Stimulated activated CD8-positive, alpha-beta memory T cell treated with anti-CD3 and anti-CD28 coated beads, Interleukin-12 subunit alpha, Interleukin-12 subunit beta, amount 100 ng/mL, for 24 hours (primary cell): ENCODE measurements around the gene OR2T2.
"Not testable (repeated sequence)": the region's sequence is repeated elsewhere in the genome, so short reads cannot be mapped to it uniquely, and the experiment has no call there.

Source experiments
- DNase-seq: peaks from one replicate; pipeline ENCODE4 v3.0.0-alpha.2; 2020; ENCODE audit errors: extremely low read depth

Gene OR2T2

GRCh38 chr1:248445399-248445798 lies at the start of gene OR2T2:
Gene OR2T2, plus strand, starts transcription at chr1:248445637. Its CDS starts 7,161 bp downstream, at chr1:248452798.
- DNase-seq = not testable (repeated sequence)

- DNase-seq = no peak
These were observed 42.7 kb upstream of the OR2T2 start, which contains the start of gene OR2T1 for GRCh38 chr1:248402748-248403147. Gene OR2T1, plus strand, starts transcription at chr1:248403048. Its CDS starts 3,100 bp downstream, at chr1:248406148.

GRCh38 chr1:248404024-248404423 lies 41.4 kb upstream of the OR2T2 start:
- no peak for DNase-seq

- DNase-seq = no peak
These were observed 38.4 kb upstream of the OR2T2 start for GRCh38 chr1:248406721-248407692.

GRCh38 chr1:248416226-248416625 lies 29.2 kb upstream of the OR2T2 start:
- DNase-seq = no peak

- DNase-seq = no peak
These were observed 27.6 kb upstream of the OR2T2 start for GRCh38 chr1:248417854-248418253.

GRCh38 chr1:248421384-248421783 lies 24.1 kb upstream of the OR2T2 start:
- no peak for DNase-seq

GRCh38 chr1:248427526-248428191 lies 17.8 kb upstream of the OR2T2 start:
- DNase-seq = not testable (repeated sequence)

GRCh38 chr1:248428192-248428533 lies 17.3 kb upstream of the OR2T2 start:
- DNase-seq = not testable (repeated sequence)

- DNase-seq = not testable (repeated sequence)
These were observed 13.8 kb upstream of the OR2T2 start for GRCh38 chr1:248431683-248432082.

GRCh38 chr1:248432201-248432600 lies 13.2 kb upstream of the OR2T2 start:
- DNase-seq = not testable (repeated sequence)

- not testable (repeated sequence) for DNase-seq
These were observed 11.5 kb upstream of the OR2T2 start for GRCh38 chr1:248433811-248434415.

- DNase-seq = not testable (repeated sequence)
These were observed 10.5 kb upstream of the OR2T2 start for GRCh38 chr1:248434913-248435312.

- not testable (repeated sequence) for DNase-seq
These were observed 9.1 kb upstream of the OR2T2 start for GRCh38 chr1:248436303-248436702.

GRCh38 chr1:248438668-248439067 lies 6.8 kb upstream of the OR2T2 start:
- DNase-seq = not testable (repeated sequence)

GRCh38 chr1:248439283-248439682 lies 6.2 kb upstream of the OR2T2 start:
- DNase-seq = not testable (repeated sequence)

GRCh38 chr1:248442500-248443277 lies 2.7 kb upstream of the OR2T2 start:
- not testable (repeated sequence) for DNase-seq

GRCh38 chr1:248444603-248445002 lies 834 bp upstream of the OR2T2 start:
- not testable (repeated sequence) for DNase-seq

- DNase-seq = not testable (repeated sequence)
These were observed 3.1 kb downstream of the OR2T2 start for GRCh38 chr1:248448409-248449074.

- DNase-seq = not testable (repeated sequence)
These were observed 4.5 kb downstream of the OR2T2 start for GRCh38 chr1:248449821-248450465.
